DMS53 treated with DMSO at 0.1 percent for 48 hours (cell line): ENCODE measurements around the gene SPANXC.
"Not testable (repeated sequence)": the region's sequence is repeated elsewhere in the genome, so short reads cannot be mapped to it uniquely, and the experiment has no call there.

Experiments used
- DNase-seq: peaks from one replicate; lab custom pipeline; 2025; ENCODE audit not compliant: unreplicated experiment; lab: John Stamatoyannopoulos, UW

Gene SPANXC, protein sequence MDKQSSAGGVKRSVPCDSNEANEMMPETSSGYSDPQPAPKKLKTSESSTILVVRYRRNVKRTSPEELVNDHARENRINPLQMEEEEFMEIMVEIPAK

GRCh38 chrX:141242417-141242816 is at the start of gene SPANXC:
TSS of gene SPANXC (minus strand) at chrX:141242517. CDS start at chrX:141242457, 60 bp downstream.
- DNase-seq, result not testable (repeated sequence)

DNA sequence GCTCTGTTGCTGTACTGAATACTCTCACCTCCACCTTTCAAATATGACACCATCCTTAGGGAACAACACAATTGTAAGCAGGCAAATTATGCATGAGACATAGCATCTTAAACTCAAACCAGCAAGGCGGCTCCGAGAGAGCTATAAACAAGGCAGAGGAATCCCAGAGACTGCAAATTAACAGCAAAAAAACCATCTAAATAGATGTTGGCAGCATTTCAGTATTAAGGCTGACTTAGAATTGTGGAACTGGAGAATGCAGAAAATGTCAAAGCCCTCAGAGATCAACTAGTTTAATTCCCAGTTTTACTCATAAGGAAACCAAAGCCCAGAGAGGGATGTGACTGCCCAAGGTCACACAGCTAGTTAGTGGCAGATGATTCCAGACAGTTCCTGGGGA is 37.2 kb upstream of the SPANXC start:
- no peak for DNase-seq

- DNase-seq, result no peak
These were observed 36.0 kb upstream of the SPANXC start for GRCh38 chrX:141278306-141278705.

- no peak for DNase-seq
These were observed 15.8 kb upstream of the SPANXC start for GRCh38 chrX:141258080-141258479.

DNA sequence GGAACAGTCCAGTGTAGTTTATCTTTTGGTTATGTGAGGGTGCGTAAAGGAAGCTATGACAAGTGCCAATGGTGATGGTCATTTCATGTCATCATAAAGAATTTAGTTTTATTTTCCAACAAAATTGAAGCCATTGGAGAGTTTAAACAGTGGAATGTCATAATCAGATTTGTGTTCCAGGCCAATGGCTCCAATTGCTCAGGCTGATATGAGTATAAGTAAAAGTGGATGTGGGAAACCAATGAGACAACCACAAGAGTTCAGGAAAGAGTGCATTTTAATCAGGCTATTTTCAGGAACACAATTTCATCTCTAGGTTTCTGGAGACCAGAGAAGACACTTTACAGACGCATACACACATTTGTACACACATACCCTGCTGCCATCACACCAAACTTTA is 20.7 kb downstream of the SPANXC start:
- DNase-seq, result no peak

DNA sequence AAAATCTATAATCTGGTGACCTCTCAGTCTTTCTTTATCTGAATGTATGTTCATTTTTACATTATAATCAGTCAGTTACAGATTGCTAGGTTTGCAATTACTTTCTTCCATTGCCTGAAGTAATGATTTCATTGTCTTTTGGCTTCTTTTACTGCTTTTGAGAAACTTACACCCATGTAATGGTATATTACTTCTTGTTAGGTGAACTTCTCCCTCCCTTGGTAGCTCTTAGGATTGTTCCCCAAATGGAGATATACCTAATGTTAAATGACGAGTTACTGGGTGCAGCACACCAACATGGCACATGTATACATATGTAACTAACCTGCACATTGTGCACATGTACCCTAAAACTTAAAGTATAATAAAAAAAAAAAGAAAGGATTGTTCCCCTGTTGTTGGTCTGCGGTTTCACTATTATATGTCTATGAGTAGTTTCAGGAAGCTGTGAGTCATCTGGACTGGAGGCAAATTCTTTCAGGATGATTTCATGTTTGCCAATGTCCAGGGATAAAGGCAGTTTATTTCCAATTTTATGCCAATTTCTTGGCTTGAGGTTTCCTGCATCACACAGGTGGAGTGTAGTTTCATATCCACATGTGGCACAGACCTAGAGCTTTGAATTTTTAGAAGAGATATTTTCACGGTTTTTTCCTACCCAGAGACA is 21.8 kb downstream of the SPANXC start:
- DNase-seq, result peak; percentile 38

- DNase-seq, result no peak
These were observed 28.1 kb downstream of the SPANXC start for GRCh38 chrX:141214196-141214595.

DNA sequence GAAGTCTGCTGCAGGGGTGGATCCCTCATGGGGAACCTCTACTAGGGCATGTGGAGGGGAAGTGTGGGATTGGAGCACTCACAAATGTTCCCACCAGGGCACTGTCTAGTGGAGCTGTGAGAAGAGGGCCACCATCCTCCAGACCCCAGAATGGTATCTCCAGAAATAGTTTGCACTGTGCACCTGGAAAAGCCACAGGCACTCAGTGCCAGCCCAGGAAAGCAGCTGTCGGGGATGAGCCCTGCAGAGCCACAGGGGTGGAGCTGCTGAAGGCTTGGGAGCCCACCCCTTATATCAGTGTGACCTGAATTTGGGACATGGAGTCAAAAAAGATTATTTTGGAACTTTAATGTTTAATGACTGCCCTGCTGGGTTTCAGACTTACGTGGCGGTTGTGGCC is 40.4 kb downstream of the SPANXC start:
- DNase-seq, result no peak
